ENCODE data around the gene HTRA3. TPM values are rescaled to one million over a fixed set of nuclear protein-coding genes. Genes with fewer than 3 reads are reported as not detected.

HTRA3 gene
- total RNA-seq, 1 donor from 2014 or later = 1.6 TPM

GRCh38 chr4:8312069-8312445 is 42.5 kb downstream of the HTRA3 start:
- Histone ChIP-seq H3K9me3 (ENCODE audit: low read depth) (no peaks in the 10 kb centered on the region), H3K9ac (no peak overlapping the region), H3F3A (ENCODE audit: low read depth) (peaks cover 8% of the 10 kb centered on the region), H3K4me2 (no peak overlapping the region), H3K79me2 (ENCODE audit: low read depth) (no peaks in the 10 kb centered on the region), H3K27ac (no peak overlapping the region), H2AFZ (replicated peaks) (no peak overlapping the region), H3K27me3 (no peaks in the 10 kb centered on the region), H3K4me3 (no peak overlapping the region), H3K4me1 (peaks cover 18% of the 10 kb centered on the region), H4K20me1 (ENCODE audit: low read depth) (no peaks in the 10 kb centered on the region), H3K36me3 (no peaks in the 10 kb centered on the region)
- Mint-ChIP-seq H3K4me1 (peaks cover 18% of the 10 kb centered on the region), H3K36me3 (no peaks in the 10 kb centered on the region), H3K27me3 (ENCODE audit: insufficient read depth, low read depth) (peaks cover 23% of the 10 kb centered on the region), H3K27ac (no peak overlapping the region), H3K4me3 (no peak overlapping the region), H3K9me3 (peaks cover 19% of the 10 kb centered on the region)
- DNase-seq (ENCODE audit: low spot score) = no peak
- no peak for TF ChIP-seq EZH2phosphoT487 (IDR thresholded peaks at IDR 0.05)
- TF ChIP-seq, protein P1, sequence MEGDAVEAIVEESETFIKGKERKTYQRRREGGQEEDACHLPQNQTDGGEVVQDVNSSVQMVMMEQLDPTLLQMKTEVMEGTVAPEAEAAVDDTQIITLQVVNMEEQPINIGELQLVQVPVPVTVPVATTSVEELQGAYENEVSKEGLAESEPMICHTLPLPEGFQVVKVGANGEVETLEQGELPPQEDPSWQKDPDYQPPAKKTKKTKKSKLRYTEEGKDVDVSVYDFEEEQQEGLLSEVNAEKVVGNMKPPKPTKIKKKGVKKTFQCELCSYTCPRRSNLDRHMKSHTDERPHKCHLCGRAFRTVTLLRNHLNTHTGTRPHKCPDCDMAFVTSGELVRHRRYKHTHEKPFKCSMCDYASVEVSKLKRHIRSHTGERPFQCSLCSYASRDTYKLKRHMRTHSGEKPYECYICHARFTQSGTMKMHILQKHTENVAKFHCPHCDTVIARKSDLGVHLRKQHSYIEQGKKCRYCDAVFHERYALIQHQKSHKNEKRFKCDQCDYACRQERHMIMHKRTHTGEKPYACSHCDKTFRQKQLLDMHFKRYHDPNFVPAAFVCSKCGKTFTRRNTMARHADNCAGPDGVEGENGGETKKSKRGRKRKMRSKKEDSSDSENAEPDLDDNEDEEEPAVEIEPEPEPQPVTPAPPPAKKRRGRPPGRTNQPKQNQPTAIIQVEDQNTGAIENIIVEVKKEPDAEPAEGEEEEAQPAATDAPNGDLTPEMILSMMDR (IDR thresholded peaks at IDR 0.05) = no peak
- TF ChIP-seq EZH2 (IDR thresholded peaks at IDR 0.05) = no peak

DNA sequence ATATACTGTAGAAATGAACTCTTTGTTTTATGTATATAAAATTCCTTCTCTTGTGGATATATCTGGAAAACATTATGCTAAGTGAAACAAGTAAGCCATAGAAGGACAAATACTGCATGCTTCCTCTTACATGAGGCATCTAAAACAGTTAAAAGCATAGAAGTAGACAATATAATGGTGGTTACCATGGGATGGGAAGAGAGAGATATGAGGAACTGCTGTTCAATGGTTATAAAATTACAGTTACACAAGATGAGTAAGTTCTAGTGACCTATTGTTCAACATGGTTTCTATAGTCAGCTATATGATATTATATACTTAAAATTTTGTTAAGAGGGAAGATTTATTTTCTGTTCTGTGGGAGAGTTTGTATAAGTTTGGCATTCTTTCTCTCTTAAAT is 43.4 kb downstream of the HTRA3 start:
- Mint-ChIP-seq H3K36me3 (no peaks in the 10 kb centered on the region), H3K9me3 (peaks cover 19% of the 10 kb centered on the region), H3K27me3 (ENCODE audit: insufficient read depth, low read depth) (peaks cover 23% of the 10 kb centered on the region), H3K4me3 (no peak overlapping the region), H3K27ac (no peak overlapping the region), H3K4me1 (peaks cover 24% of the 10 kb centered on the region)
- no peak overlapping the region for H3K27ac ChIP-seq
- no peaks in the 10 kb centered on the region for H3K79me2 ChIP-seq (ENCODE audit: low read depth)
- no peak overlapping the region for H3K4me3 ChIP-seq
- no peak overlapping the region for H2AFZ ChIP-seq (replicated peaks)
- peaks cover 8% of the 10 kb centered on the region for H3F3A ChIP-seq (ENCODE audit: low read depth)
- H3K27me3 ChIP-seq = no peaks in the 10 kb centered on the region
- no peak overlapping the region for H3K4me2 ChIP-seq
- no peak for DNase-seq (ENCODE audit: low spot score)
- peaks cover 18% of the 10 kb centered on the region for H3K4me1 ChIP-seq
- no peak overlapping the region for H3K9ac ChIP-seq
- H3K36me3 ChIP-seq = no peaks in the 10 kb centered on the region
- no peaks in the 10 kb centered on the region for H4K20me1 ChIP-seq (ENCODE audit: low read depth)
- no peaks in the 10 kb centered on the region for H3K9me3 ChIP-seq (ENCODE audit: low read depth)
- TF ChIP-seq, protein P1 (IDR thresholded peaks at IDR 0.05) = no peak
- TF ChIP-seq EZH2phosphoT487 (IDR thresholded peaks at IDR 0.05) = no peak
- no peak for TF ChIP-seq EZH2 (IDR thresholded peaks at IDR 0.05)

GRCh38 chr4:8314691-8315255 is 45.2 kb downstream of the HTRA3 start:
- Histone ChIP-seq H3K9me3 (ENCODE audit: low read depth) (no peaks in the 10 kb centered on the region), H3F3A (ENCODE audit: low read depth) (peaks cover 8% of the 10 kb centered on the region), H3K27me3 (no peaks in the 10 kb centered on the region), H4K20me1 (ENCODE audit: low read depth) (no peaks in the 10 kb centered on the region), H3K4me1 (peaks cover 18% of the 10 kb centered on the region), H3K27ac (no peak overlapping the region), H3K9ac (no peak overlapping the region), H2AFZ (replicated peaks) (no peak overlapping the region), H3K4me3 (no peak overlapping the region), H3K36me3 (no peaks in the 10 kb centered on the region), H3K79me2 (ENCODE audit: low read depth) (no peaks in the 10 kb centered on the region), H3K4me2 (no peak overlapping the region)
- Mint-ChIP-seq H3K36me3 (no peaks in the 10 kb centered on the region), H3K4me3 (no peak overlapping the region), H3K4me1 (peaks cover 26% of the 10 kb centered on the region), H3K9me3 (peaks cover 19% of the 10 kb centered on the region), H3K27ac (no peak overlapping the region), H3K27me3 (ENCODE audit: insufficient read depth, low read depth) (peaks cover 23% of the 10 kb centered on the region)
- TF ChIP-seq EZH2 (IDR thresholded peaks at IDR 0.05) = no peak
- no peak for TF ChIP-seq EZH2phosphoT487 (IDR thresholded peaks at IDR 0.05)
- TF ChIP-seq, protein P1 (IDR thresholded peaks at IDR 0.05) = no peak
- DNase-seq (ENCODE audit: low spot score) = no peak

All from neural progenitor cell (in vitro differentiated cells).